SK-N-SH (cell line): ENCODE measurements around the gene FMNL2. TPM values are rescaled to one million over a fixed set of nuclear protein-coding genes. Genes with fewer than 3 reads are reported as not detected.

Source experiments
- CTCF ChIA-PET: fragments of 300-600, 350-600 bp; formaldehyde crosslinking; extraction: SDS; loops from one replicate; lab custom pipeline; 2021; lab: Yijun Ruan, JAX
- POLR2A ChIA-PET: fragments of 350-600 bp; sonication (Branson Sonifier 250); formaldehyde crosslinking; extraction: SDS; loops from one replicate; lab custom pipeline; 2020; ENCODE audit warnings: antibody characterized with exemption, inconsistent platforms; lab: Yijun Ruan, JAX
- DNase-seq: peaks from one replicate; pipeline ENCODE4 v3.0.0; 2012
- H2AFZ ChIP-seq: fragments of 200-600 bp; sonication (generic); 2 replicates; pipeline ENCODE4 v1.8.1; 2016; ENCODE audit warnings: antibody characterized with exemption, mild to moderate bottlenecking, low read depth
- H3F3A ChIP-seq: fragments of 200-600 bp; sonication (generic); replicated peaks from 2 replicates; pipeline ENCODE3; 2016; ENCODE audit warnings: antibody characterized with exemption, mild to moderate bottlenecking; ENCODE audit not compliant: insufficient read depth
- H3K27ac ChIP-seq, 2 experiments: fragments of 200-500 bp in 1 of 2; fragments of 200-600 bp in 1 of 2; sonication (Bioruptor generic) in 1 of 2; sonication (generic), shearing (Covaris generic) in 1 of 2; 2 replicates each; pipeline versions ENCODE4 v1.5.1 to v1.6.1; 2014 to 2016; ENCODE audit warnings: low read depth in 2 of 2, inconsistent platforms in 1 of 2, low read length in 1 of 2, mild to moderate bottlenecking in 1 of 2, mixed read lengths in 1 of 2
- H3K27me3 ChIP-seq: fragments of 200-600 bp; sonication (generic), shearing (Covaris generic); 2 replicates; pipeline ENCODE4 v1.6.1; 2016; ENCODE audit warnings: mixed run types; ENCODE audit not compliant: insufficient read depth
- H3K36me3 ChIP-seq, 2 experiments: fragments of 200-500 bp in 1 of 2; fragments of 200-600 bp in 1 of 2; sonication (Bioruptor generic) in 1 of 2; sonication (generic) in 1 of 2; replicated peaks in 1 of 2; 2 replicates each; pipeline versions ENCODE3 to v1.5.1; 2014 to 2016; ENCODE audit warnings: low read length in 1 of 2, mild to moderate bottlenecking in 1 of 2; ENCODE audit not compliant: insufficient read depth in 2 of 2, control insufficient read depth in 1 of 2
- H3K4me1 ChIP-seq, 2 experiments: fragments of 200-500 bp in 1 of 2; fragments of 200-600 bp in 1 of 2; sonication (Bioruptor generic) in 1 of 2; sonication (generic), shearing (Covaris generic) in 1 of 2; 2 replicates each; pipeline versions ENCODE4 v1.5.1 to v1.6.1; 2014 to 2016; ENCODE audit warnings: low read depth in 1 of 2, low read length in 1 of 2, mixed run types in 1 of 2; ENCODE audit not compliant: insufficient read depth in 2 of 2, control insufficient read depth in 1 of 2
- H3K4me2 ChIP-seq: fragments of 200-600 bp; sonication (generic), shearing (Covaris generic); 2 replicates; pipeline ENCODE4 v1.6.1; 2017; ENCODE audit warnings: mixed run types
- H3K4me3 ChIP-seq, 2 experiments: fragments of 200-500 bp in 1 of 2; fragments of 200-600 bp in 1 of 2; sonication (Bioruptor generic) in 1 of 2; sonication (generic), shearing (Covaris generic) in 1 of 2; 2 replicates each; pipeline versions ENCODE4 v1.5.1 to v1.8.1; 2014 to 2016; ENCODE audit warnings: low read depth in 2 of 2, inconsistent platforms in 1 of 2, low read length in 1 of 2, mild to moderate bottlenecking in 1 of 2, mixed read lengths in 1 of 2, moderate library complexity in 1 of 2
- H3K79me2 ChIP-seq: fragments of 200-600 bp; sonication (generic); 2 replicates; pipeline ENCODE4 v1.8.1; 2017; ENCODE audit warnings: mild to moderate bottlenecking; ENCODE audit not compliant: insufficient read depth
- H3K9ac ChIP-seq: fragments of 200-600 bp; sonication (generic); 2 replicates; pipeline ENCODE4 v1.6.1; 2017; ENCODE audit warnings: mixed run types
- H3K9me2 ChIP-seq: fragments of 200-600 bp; sonication (generic); 2 replicates; pipeline ENCODE4 v1.6.1; 2017; ENCODE audit warnings: mixed run types
- H3K9me3 ChIP-seq: fragments of 200-600 bp; sonication (generic); 2 replicates; pipeline ENCODE4 v1.6.1; 2017; ENCODE audit warnings: mixed run types, mild to moderate bottlenecking, moderate library complexity
- H4K20me1 ChIP-seq: fragments of 200-600 bp; sonication (generic); 2 replicates; pipeline ENCODE4 v1.6.1; 2017; ENCODE audit warnings: mild to moderate bottlenecking, mixed run types; ENCODE audit not compliant: insufficient read depth
- CHD2 ChIP-seq: fragments of 150-350 bp; IDR thresholded peaks from 2 replicates; pipeline ENCODE4 v1.6.1; 2018; ENCODE audit warnings: low read length; ENCODE audit not compliant: partially characterized antibody
- CTCF ChIP-seq: fragments of 200-600 bp; sonication (generic); IDR thresholded peaks from 2 replicates; pipeline ENCODE4 v1.6.1; 2017; ENCODE audit warnings: antibody characterized with exemption, mild to moderate bottlenecking, moderate library complexity
- FOXM1 ChIP-seq: IDR thresholded peaks from 2 replicates; pipeline ENCODE4 v1.4.0; 2012; ENCODE audit warnings: low read depth, mild to moderate bottlenecking
- GABPA ChIP-seq: IDR thresholded peaks from 2 replicates; pipeline ENCODE4 v1.4.0; 2012; ENCODE audit warnings: low read depth, mild to moderate bottlenecking
- GATA2 ChIP-seq: sonication (generic); formaldehyde crosslinking; IDR thresholded peaks from 2 replicates; pipeline ENCODE4 v1.5.0; 2020; ENCODE audit warnings: mild to moderate bottlenecking, missing genetic modification reagents
- MEF2A ChIP-seq: IDR thresholded peaks from 2 replicates; pipeline ENCODE4 v1.4.0; 2012; ENCODE audit warnings: low read depth, borderline replicate concordance
- MXI1 ChIP-seq: IDR thresholded peaks from 2 replicates; pipeline ENCODE4 v1.6.1; 2012; ENCODE audit warnings: mild to moderate bottlenecking, low read depth, low read length, improper control_type of control experiment
- NFIC ChIP-seq: IDR thresholded peaks from 2 replicates; pipeline ENCODE4 v1.4.0; 2012; ENCODE audit warnings: borderline replicate concordance
- NRF1 ChIP-seq: IDR thresholded peaks from 2 replicates; pipeline ENCODE4 v1.6.1; 2012; ENCODE audit warnings: low read depth, mild to moderate bottlenecking, low read length
- PBX3 ChIP-seq: IDR thresholded peaks from 2 replicates; pipeline ENCODE4; 2012
- RAD21 ChIP-seq: IDR thresholded peaks from 2 replicates; pipeline ENCODE4 v1.6.1; 2012; ENCODE audit warnings: mild to moderate bottlenecking, low read length
- REST ChIP-seq: IDR thresholded peaks from 2 replicates; pipeline ENCODE4 v1.6.1; 2012; ENCODE audit warnings: mild to moderate bottlenecking, low read depth, low read length, moderate library complexity
- RFX5 ChIP-seq: IDR thresholded peaks from 2 replicates; pipeline ENCODE4 v1.6.1; 2012; ENCODE audit warnings: mild to moderate bottlenecking, improper control_type of control experiment, low read length
- SIN3A ChIP-seq: IDR thresholded peaks from 2 replicates; pipeline ENCODE4 v1.6.1; 2012; ENCODE audit warnings: low read depth, mild to moderate bottlenecking, low read length, moderate library complexity, borderline replicate concordance
- TAF1 ChIP-seq: IDR thresholded peaks from 2 replicates; pipeline ENCODE4 v1.6.1; 2012; ENCODE audit warnings: low read depth, mild to moderate bottlenecking, low read length, moderate library complexity, borderline replicate concordance
- WGBS: methylation state at CpG from one replicate; pipeline ENCODE4 v1.1.6; 2017; ENCODE audit warnings: low lambda C conversion rate; 5-methylcytosine and 5-hydroxymethylcytosine counted together
- polyA plus RNA-seq, 3 experiments: library from polyadenylated mRNA; depleted of rRNA; stranded (reverse); fragments of >200 nt; gene quantifications; 2 replicates each; pipeline ENCODE4 v1.2.3, GENCODE V29; 2012
- TF ChIP-seq, protein P1 (sequence below): fragments of 150-350 bp; IDR thresholded peaks from 2 replicates; pipeline ENCODE4 v1.6.1; 2017; ENCODE audit warnings: antibody characterized with exemption, low read length, low read depth, borderline replicate concordance

Gene FMNL2
- polyA plus RNA-seq, 1 of the 3 experiments (the other 2 are of a cell fraction): 14.5 TPM

GRCh38 chr2:152658221-152658620, 323.2 kb downstream of the FMNL2 start:
- TF ChIP-seq TAF1: no peak
- TF ChIP-seq, protein P1, sequence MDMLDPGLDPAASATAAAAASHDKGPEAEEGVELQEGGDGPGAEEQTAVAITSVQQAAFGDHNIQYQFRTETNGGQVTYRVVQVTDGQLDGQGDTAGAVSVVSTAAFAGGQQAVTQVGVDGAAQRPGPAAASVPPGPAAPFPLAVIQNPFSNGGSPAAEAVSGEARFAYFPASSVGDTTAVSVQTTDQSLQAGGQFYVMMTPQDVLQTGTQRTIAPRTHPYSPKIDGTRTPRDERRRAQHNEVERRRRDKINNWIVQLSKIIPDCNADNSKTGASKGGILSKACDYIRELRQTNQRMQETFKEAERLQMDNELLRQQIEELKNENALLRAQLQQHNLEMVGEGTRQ: no peak
- TF ChIP-seq NFIC: no peak
- TF ChIP-seq GABPA: no peak
- no peak for TF ChIP-seq CHD2
- TF ChIP-seq REST: no peak
- TF ChIP-seq SIN3A: no peak
- no peak for TF ChIP-seq NRF1
- TF ChIP-seq CTCF: no peak
- no peak overlapping the region for H2AFZ ChIP-seq
- H3K27ac ChIP-seq: no peak overlapping the region; a peak in 1 of 4 replicates
- POLR2A ChIA-PET: no interaction called here
- no peak overlapping the region for H3K4me2 ChIP-seq
- no peak for DNase-seq
- H4K20me1 ChIP-seq: no peaks in the 10 kb centered on the region
- no peak overlapping the region for H3K4me3 ChIP-seq
- H3K9me2 ChIP-seq: no peaks in the 10 kb centered on the region
- CTCF ChIA-PET: interaction anchor here (1.9 to 2.6 kb wide), 3 partner anchors 10 to 482 kb away, joined by 4 to 9 read pairs (median 5); no protein-coding TSS in a partner anchor
- no peaks in the 10 kb centered on the region for H3K9me3 ChIP-seq
- WGBS: 62% methylated on average over 1 of the region's 1 CpG
- no peak overlapping the region for H3K9ac ChIP-seq
- no peaks in the 10 kb centered on the region; a peak in 1 of 4 replicates for H3K4me1 ChIP-seq
- peaks cover 14% of the 10 kb centered on the region for H3F3A ChIP-seq
- no peaks in the 10 kb centered on the region for H3K27me3 ChIP-seq
- no peaks in the 10 kb centered on the region for H3K79me2 ChIP-seq
- peaks cover 87 to 92% of the 10 kb centered on the region in 2 experiments for H3K36me3 ChIP-seq

GRCh38 chr2:152661076-152661475, 326.1 kb downstream of the FMNL2 start:
- H3K27me3 ChIP-seq: no peaks in the 10 kb centered on the region
- 98% methylated on average over 4 of the region's 4 CpGs for WGBS
- TF ChIP-seq PBX3 (no peak), CHD2 (no peak), GATA2 (CRISPR knock-in tag) (no peak), SIN3A (no peak), REST (no peak), FOXM1 (no peak), GABPA (no peak), RAD21 (no peak), MXI1 (no peak), MEF2A (no peak), RFX5 (no peak), NFIC (no peak)

More at GRCh38 chr2:152661076-152661475, 326.1 kb downstream of the FMNL2 start:
- Histone ChIP-seq H3K79me2 (no peaks in the 10 kb centered on the region), H4K20me1 (no peaks in the 10 kb centered on the region), H3F3A (peaks cover 10% of the 10 kb centered on the region), H3K4me2 (no peak overlapping the region), H3K36me3 (peaks cover 86 to 92% of the 10 kb centered on the region in 2 experiments), H3K9me3 (no peaks in the 10 kb centered on the region), H3K4me1 (no peaks in the 10 kb centered on the region), H3K9ac (no peak overlapping the region), H3K4me3 (no peak overlapping the region), H3K27ac (no peak overlapping the region), H2AFZ (no peak overlapping the region), H3K9me2 (no peaks in the 10 kb centered on the region)
- DNase-seq: no peak
- POLR2A ChIA-PET: no interaction called here
- CTCF ChIA-PET: interaction anchor here (0.9 to 2.6 kb wide), 3 partner anchors 13 to 485 kb away, joined by 4 to 9 read pairs (median 6); partner anchors contain the start of gene STAM2
